Measurements from ENCODE around the gene ZNF569. TPM values are rescaled to one million over a fixed set of nuclear protein-coding genes. Genes with fewer than 3 reads are reported as not detected.
"Not testable (repeated sequence)": the region's sequence is repeated elsewhere in the genome, so short reads cannot be mapped to it uniquely, and the experiment has no call there.

ZNF569 gene
- total and polyA plus RNA-seq, 2 experiments from 2014 or later: 7.9 to 18.7 TPM

DNA sequence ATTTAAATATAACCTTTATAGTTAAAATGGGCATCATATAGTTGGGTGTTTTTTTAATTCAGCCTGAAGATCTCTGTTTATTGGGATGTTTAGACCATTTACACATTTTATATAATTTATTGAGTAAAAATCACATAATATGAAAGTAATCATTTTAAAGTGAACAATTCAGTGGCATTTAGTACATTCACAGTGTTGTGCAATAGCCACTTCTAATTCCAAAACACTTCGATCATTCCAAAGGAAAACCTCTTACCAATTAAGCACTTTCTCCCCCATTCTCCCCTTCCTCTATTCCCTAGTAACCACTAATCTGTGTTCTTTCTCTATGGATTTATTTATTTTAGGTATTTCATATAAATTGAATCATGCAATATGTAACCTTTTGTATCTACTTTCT, 66.2 kb downstream of the ZNF569 start (continued):
- no peak for TF ChIP-seq JUNB (IDR thresholded peaks at IDR 0.05; ENCODE audit: unreplicated experiment)
- TF ChIP-seq, protein P1, sequence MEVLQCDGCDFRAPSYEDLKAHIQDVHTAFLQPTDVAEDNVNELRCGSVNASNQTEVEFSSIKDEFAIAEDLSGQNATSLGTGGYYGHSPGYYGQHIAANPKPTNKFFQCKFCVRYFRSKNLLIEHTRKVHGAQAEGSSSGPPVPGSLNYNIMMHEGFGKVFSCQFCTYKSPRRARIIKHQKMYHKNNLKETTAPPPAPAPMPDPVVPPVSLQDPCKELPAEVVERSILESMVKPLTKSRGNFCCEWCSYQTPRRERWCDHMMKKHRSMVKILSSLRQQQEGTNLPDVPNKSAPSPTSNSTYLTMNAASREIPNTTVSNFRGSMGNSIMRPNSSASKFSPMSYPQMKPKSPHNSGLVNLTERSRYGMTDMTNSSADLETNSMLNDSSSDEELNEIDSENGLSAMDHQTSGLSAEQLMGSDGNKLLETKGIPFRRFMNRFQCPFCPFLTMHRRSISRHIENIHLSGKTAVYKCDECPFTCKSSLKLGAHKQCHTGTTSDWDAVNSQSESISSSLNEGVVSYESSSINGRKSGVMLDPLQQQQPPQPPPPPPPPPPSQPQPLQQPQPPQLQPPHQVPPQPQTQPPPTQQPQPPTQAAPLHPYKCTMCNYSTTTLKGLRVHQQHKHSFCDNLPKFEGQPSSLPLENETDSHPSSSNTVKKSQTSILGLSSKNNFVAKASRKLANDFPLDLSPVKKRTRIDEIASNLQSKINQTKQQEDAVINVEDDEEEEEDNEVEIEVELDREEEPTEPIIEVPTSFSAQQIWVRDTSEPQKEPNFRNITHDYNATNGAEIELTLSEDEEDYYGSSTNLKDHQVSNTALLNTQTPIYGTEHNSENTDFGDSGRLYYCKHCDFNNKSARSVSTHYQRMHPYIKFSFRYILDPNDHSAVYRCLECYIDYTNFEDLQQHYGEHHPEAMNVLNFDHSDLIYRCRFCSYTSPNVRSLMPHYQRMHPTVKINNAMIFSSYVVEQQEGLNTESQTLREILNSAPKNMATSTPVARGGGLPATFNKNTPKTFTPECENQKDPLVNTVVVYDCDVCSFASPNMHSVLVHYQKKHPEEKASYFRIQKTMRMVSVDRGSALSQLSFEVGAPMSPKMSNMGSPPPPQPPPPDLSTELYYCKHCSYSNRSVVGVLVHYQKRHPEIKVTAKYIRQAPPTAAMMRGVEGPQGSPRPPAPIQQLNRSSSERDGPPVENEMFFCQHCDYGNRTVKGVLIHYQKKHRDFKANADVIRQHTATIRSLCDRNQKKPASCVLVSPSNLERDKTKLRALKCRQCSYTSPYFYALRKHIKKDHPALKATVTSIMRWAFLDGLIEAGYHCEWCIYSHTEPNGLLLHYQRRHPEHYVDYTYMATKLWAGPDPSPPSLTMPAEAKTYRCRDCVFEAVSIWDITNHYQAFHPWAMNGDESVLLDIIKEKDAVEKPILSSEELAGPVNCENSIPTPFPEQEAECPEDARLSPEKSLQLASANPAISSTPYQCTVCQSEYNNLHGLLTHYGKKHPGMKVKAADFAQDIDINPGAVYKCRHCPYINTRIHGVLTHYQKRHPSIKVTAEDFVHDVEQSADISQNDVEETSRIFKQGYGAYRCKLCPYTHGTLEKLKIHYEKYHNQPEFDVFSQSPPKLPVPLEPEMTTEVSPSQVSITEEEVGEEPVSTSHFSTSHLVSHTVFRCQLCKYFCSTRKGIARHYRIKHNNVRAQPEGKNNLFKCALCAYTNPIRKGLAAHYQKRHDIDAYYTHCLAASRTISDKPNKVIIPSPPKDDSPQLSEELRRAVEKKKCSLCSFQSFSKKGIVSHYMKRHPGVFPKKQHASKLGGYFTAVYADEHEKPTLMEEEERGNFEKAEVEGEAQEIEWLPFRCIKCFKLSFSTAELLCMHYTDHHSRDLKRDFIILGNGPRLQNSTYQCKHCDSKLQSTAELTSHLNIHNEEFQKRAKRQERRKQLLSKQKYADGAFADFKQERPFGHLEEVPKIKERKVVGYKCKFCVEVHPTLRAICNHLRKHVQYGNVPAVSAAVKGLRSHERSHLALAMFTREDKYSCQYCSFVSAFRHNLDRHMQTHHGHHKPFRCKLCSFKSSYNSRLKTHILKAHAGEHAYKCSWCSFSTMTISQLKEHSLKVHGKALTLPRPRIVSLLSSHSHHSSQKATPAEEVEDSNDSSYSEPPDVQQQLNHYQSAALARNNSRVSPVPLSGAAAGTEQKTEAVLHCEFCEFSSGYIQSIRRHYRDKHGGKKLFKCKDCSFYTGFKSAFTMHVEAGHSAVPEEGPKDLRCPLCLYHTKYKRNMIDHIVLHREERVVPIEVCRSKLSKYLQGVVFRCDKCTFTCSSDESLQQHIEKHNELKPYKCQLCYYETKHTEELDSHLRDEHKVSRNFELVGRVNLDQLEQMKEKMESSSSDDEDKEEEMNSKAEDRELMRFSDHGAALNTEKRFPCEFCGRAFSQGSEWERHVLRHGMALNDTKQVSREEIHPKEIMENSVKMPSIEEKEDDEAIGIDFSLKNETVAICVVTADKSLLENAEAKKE (CRISPR knock-in tag; IDR thresholded peaks at IDR 0.05): no peak

DNA sequence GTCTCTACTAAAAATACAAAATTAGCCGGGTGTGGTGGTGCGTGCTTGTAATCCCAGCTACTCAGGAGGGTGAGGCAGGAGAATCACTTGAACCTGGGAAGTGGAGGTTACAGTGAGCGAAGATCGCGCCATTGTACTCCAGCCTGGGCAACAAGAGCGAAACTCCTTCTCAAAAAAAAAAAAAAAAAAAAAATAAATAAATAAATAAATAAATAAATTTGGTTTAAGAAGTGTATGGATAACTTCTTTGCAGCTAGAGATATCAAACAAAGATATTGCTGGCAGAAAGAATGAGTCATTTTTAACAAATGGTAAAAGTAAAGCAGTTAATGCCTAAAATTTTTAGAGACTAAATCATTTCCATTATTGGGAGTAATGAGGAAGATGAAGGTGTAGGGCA, 75.8 kb downstream of the ZNF569 start:
- not testable (repeated sequence) for H3K4me1 ChIP-seq (ENCODE audit: insufficient read depth); H3K27ac ChIP-seq (ENCODE audit: low read depth); H3K79me2 ChIP-seq (replicated peaks; ENCODE audit: insufficient read depth); H3F3A ChIP-seq (replicated peaks; ENCODE audit: low read depth); DNase-seq (ENCODE audit: low spot score); H3K27me3 Mint-ChIP-seq (ENCODE audit: insufficient read depth, low read depth, poor library complexity); H3K4me2 ChIP-seq; H3K27me3 ChIP-seq (ENCODE audit: insufficient read depth); H3K4me3 ChIP-seq; H3K27ac Mint-ChIP-seq; H3K9me2 ChIP-seq (ENCODE audit: insufficient read depth); H3K4me3 Mint-ChIP-seq; H2AFZ ChIP-seq; ATAC-seq; H3K4me1 Mint-ChIP-seq; H4K20me1 ChIP-seq (replicated peaks; ENCODE audit: insufficient read depth)
- Mint-ChIP-seq H3K9me3 (peaks cover 87% of the 10 kb centered on the region), H3K36me3 (ENCODE audit: low read depth) (peaks cover 64% of the 10 kb centered on the region)
- peaks cover 33% of the 10 kb centered on the region for H3K36me3 ChIP-seq (ENCODE audit: insufficient read depth)

DNA sequence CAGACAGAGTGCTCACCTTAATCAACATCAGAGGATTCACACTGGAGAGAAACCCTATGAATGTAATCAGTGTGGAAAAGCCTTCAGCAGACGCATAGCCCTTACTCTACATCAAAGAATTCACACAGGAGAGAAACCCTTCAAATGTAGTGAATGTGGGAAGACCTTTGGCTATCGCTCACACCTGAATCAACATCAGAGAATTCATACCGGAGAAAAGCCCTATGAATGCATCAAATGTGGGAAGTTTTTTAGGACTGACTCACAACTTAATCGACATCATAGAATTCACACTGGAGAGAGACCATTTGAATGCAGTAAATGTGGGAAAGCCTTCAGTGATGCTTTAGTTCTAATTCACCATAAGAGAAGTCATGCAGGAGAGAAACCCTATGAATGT, 78.0 kb downstream of the ZNF569 start:
- H3K79me2 ChIP-seq (replicated peaks; ENCODE audit: insufficient read depth): no peaks in the 10 kb centered on the region
- no peak overlapping the region for H3K4me3 Mint-ChIP-seq
- H3K4me3 ChIP-seq: no peak overlapping the region
- no peaks in the 10 kb centered on the region for H3K27me3 ChIP-seq (ENCODE audit: insufficient read depth)
- no peak for DNase-seq (ENCODE audit: low spot score)
- H3K36me3 ChIP-seq (ENCODE audit: insufficient read depth): peaks cover 43% of the 10 kb centered on the region
- H3K27ac ChIP-seq (ENCODE audit: low read depth): no peak overlapping the region
- H3K4me1 Mint-ChIP-seq: no peaks in the 10 kb centered on the region
- ATAC-seq: no peak
- no peaks in the 10 kb centered on the region for H3K4me1 ChIP-seq (ENCODE audit: insufficient read depth)
- peaks cover 92% of the 10 kb centered on the region for H3K9me3 Mint-ChIP-seq
- H3K27me3 Mint-ChIP-seq (ENCODE audit: insufficient read depth, low read depth, poor library complexity): no peaks in the 10 kb centered on the region
- no peak overlapping the region for H3K27ac Mint-ChIP-seq
- no peak overlapping the region for H3K4me2 ChIP-seq
- H3K9me2 ChIP-seq (ENCODE audit: insufficient read depth): no peaks in the 10 kb centered on the region
- no peak overlapping the region for H2AFZ ChIP-seq
- peaks cover 77% of the 10 kb centered on the region for H3K36me3 Mint-ChIP-seq (ENCODE audit: low read depth)
- no peaks in the 10 kb centered on the region for H3F3A ChIP-seq (replicated peaks; ENCODE audit: low read depth)
- no peaks in the 10 kb centered on the region for H4K20me1 ChIP-seq (replicated peaks; ENCODE audit: insufficient read depth)
- TF ChIP-seq NANOG (IDR thresholded peaks at IDR 0.05; ENCODE audit: borderline replicate concordance): no peak
- TF ChIP-seq CREB1 (CRISPR knock-in tag; IDR thresholded peaks at IDR 0.05; ENCODE audit: low read depth): no peak
- TF ChIP-seq JUNB (IDR thresholded peaks at IDR 0.05; ENCODE audit: unreplicated experiment): no peak
- TF ChIP-seq ZNF331 (CRISPR knock-in tag; IDR thresholded peaks at IDR 0.05; ENCODE audit: low read depth): no peak
- no peak for TF ChIP-seq STAT1 (IDR thresholded peaks at IDR 0.05; ENCODE audit: unreplicated experiment)
- TF ChIP-seq EZH2phosphoT487 (IDR thresholded peaks at IDR 0.05; ENCODE audit: unreplicated experiment): no peak
- TF ChIP-seq EZH2 (IDR thresholded peaks at IDR 0.05; ENCODE audit: low read depth, unreplicated experiment): no peak
- no peak for TF ChIP-seq POLR2AphosphoS5 (IDR thresholded peaks at IDR 0.05; ENCODE audit: low read depth)
- TF ChIP-seq, protein P2, sequence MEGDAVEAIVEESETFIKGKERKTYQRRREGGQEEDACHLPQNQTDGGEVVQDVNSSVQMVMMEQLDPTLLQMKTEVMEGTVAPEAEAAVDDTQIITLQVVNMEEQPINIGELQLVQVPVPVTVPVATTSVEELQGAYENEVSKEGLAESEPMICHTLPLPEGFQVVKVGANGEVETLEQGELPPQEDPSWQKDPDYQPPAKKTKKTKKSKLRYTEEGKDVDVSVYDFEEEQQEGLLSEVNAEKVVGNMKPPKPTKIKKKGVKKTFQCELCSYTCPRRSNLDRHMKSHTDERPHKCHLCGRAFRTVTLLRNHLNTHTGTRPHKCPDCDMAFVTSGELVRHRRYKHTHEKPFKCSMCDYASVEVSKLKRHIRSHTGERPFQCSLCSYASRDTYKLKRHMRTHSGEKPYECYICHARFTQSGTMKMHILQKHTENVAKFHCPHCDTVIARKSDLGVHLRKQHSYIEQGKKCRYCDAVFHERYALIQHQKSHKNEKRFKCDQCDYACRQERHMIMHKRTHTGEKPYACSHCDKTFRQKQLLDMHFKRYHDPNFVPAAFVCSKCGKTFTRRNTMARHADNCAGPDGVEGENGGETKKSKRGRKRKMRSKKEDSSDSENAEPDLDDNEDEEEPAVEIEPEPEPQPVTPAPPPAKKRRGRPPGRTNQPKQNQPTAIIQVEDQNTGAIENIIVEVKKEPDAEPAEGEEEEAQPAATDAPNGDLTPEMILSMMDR (conservative IDR thresholded peaks at IDR 0.05; ENCODE audit: low read depth in 2 of 2): no peak
- no peak for TF ChIP-seq ZNF114 (CRISPR knock-in tag; IDR thresholded peaks at IDR 0.05)

Data from GM23338 (cell line).